SIG-M5 treated with dmso at 0.1 percent for 504 hours (cell line): ENCODE data around the gene ALG1.

Experiments
- DNase-seq: peaks from one replicate; lab custom pipeline; 2025; ENCODE audit not compliant: unreplicated experiment; lab: John Stamatoyannopoulos, UW

ALG1 gene, protein sequence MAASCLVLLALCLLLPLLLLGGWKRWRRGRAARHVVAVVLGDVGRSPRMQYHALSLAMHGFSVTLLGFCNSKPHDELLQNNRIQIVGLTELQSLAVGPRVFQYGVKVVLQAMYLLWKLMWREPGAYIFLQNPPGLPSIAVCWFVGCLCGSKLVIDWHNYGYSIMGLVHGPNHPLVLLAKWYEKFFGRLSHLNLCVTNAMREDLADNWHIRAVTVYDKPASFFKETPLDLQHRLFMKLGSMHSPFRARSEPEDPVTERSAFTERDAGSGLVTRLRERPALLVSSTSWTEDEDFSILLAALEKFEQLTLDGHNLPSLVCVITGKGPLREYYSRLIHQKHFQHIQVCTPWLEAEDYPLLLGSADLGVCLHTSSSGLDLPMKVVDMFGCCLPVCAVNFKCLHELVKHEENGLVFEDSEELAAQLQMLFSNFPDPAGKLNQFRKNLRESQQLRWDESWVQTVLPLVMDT

DNA sequence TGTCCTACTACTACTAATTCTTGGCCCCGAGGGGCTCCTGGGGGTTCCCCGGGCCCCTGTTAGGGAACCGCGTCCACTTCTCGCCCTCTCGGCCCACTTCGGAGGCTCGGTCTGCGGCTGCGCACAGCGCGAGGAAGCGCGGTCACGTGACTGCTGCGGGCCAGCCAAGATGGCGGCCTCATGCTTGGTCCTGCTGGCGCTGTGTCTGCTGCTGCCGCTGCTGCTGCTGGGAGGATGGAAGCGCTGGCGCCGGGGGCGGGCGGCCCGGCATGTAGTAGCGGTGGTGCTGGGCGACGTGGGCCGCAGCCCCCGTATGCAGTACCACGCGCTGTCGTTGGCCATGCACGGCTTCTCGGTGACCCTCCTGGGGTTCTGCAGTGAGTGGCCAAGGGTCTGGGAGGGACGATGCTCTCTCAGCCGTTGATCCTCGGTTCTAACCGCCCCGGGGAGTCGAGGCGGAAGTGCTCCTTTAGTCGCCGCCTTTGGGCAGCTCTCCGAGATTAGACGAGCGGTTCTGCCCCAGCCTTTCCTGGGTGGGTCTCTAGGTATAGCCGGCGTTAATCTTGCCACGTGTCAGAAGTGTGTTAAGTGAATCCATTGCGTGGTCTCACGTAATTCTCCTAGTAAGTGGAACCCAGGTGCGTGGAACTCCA lies at the start of gene ALG1:
Gene ALG1, plus strand, starts transcription at position 163 of the 653 bp plus-strand sequence. Its CDS starts 7 bp downstream, at position 170.
- peak; percentile 67 for DNase-seq

DNA sequence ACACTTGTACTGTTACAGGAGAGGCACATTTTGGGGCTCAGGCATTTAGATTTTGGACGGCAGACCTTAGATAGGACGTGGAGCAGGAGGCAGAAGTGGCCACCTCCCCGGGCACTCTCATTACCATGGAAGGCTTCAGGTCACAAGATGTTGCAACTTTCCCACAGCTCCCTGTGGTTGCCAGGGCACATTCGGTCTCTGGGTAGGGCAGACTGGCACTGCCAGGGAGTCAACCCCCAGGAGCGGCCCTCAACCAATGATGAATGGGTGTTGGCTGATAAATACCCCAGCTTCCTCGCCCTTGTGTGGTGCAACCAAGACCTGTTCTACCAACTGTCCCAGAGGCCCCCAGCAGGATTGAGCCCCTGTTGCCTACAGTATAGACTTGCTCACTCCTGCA lies 49.1 kb upstream of the ALG1 start:
- DNase-seq, result no peak

DNA sequence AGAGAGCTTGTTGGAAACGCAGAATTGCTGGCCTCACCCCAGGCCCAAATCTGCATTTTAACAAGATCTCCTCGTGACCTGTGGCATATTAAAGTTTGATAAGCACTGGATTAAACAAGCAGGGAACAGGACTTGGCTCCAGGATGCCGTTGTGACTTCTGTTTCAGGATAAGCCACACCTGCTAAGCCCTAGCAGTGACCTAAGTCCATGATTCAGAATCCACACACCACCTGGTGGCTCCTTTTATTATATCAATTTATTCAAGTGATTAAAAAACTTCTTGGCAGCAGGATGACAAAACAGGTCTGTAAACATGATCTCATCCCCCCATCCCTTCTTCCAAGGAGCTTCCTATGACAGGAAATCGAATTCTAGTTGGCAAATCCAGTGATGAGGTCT lies 47.0 kb upstream of the ALG1 start:
- peak; percentile 37 for DNase-seq

DNA sequence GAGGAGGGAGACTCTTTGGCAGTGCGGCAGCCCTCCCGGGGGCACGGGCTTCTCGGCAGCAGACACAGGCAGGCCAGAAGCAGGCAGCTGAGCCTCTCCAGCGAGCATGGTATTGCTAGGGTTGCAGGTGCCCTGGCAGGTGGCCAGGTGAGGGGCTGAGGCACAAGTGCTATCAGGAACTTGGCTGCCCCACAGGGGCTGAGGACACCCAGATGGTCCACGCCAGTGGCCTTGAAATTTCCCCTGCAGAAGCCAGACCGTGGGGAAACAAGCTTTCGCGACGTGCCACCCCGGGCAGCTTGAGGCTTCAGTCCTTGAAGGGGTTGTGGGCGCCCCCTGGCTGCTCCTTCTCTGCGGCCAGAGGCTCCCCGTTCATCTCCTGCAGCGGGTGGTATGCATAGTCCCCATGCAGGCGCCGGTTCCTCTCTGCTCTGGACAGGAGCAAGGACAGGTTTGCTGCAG lies 46.4 kb upstream of the ALG1 start:
- DNase-seq, result no peak

DNA sequence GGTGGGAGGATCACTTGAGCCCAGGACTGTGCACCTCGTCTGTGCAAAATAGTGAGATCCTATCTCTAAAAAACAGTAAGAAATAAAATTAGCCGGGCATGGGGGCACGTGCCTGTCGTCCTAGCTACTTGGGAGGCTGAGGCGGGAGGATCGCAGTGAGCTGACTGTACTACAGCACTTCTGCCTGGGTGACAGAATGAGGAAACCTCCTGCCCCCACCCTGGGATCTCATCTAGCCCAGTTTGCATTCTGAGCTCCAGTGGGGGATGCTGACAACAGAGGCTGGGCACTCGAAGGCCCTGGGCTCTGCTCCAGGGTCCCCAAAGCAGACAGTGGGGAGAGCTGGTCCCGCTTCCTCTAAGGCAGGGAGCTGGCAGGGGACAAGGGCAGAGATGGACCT lies 45.0 kb upstream of the ALG1 start:
- DNase-seq, result no peak

DNA sequence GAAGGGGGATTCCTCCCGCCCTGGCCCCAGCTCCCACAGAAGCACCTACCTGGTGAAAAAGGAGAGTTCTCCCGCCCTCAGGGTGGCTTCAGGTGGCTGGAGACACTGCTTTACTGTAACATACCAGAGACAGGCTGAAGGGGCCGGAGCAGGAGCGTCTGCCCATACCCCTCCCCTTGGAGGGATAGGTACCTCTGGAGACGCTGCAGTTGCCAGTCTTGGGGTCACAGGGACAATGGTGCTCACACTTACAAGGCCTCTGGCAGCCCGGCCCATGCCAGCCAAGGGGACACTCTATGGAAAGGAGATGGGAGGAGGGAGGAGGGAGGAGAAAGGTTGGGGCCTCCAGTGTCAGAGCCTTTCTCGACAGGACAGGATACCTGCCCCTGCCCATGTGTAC lies 44.6 kb upstream of the ALG1 start:
- DNase-seq, result no peak

DNA sequence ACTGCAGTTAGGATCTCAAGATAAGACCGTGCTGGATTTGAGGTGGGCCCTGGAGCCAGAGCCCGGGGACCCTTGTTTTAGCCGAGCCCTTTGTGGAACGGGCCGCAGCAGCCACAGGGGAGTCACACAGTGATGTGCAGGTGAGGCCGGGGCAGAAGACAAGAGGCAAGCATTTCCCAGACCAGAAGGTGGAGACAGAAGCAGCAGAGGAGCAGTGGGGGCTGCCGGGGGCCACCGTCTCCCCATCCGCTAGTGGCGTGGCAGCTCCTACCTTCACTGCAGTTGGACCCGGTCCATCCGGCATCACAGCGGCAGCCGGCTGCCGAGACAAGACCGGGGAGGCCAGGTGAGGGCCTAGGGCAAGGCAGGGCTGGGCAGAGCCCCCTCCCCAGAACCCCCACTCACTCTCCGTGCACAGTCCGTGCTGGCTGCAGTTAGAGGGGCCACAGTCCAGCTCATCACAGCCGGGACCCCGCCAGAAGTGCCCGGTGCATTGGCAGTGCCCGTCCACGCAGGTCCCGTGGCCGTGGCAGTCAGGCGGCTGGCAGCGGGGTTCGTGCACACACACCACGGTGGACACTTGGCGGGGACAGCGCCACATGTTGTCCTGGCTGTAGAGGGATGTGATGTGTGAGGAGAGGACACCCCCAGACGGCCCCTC lies 43.9 kb upstream of the ALG1 start:
- no peak for DNase-seq

DNA sequence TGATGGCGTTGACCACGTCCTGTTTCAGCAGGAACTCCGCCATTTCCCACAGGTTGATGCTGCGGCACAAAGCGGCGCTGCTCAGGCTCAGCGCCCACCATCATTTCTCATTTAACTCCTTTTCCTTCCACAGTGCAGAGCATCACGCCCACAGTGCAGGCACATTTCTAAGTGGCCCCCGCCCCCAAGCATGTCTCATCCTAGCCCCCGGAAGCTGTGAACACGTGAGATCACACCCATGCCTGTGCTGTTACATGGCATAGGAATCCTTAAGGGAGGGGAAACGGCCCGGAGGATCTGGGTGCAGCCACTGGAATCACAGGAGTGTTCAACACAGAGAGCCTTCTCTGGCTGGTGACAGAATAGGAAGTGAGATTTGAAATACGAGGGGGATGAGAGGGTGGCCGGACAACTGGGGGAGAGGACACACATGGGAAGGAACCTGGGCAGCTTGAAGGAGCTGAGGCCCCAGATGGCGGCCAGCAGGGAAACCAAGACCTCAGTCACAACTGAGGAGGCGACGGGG lies 42.6 kb upstream of the ALG1 start:
- no peak for DNase-seq

DNA sequence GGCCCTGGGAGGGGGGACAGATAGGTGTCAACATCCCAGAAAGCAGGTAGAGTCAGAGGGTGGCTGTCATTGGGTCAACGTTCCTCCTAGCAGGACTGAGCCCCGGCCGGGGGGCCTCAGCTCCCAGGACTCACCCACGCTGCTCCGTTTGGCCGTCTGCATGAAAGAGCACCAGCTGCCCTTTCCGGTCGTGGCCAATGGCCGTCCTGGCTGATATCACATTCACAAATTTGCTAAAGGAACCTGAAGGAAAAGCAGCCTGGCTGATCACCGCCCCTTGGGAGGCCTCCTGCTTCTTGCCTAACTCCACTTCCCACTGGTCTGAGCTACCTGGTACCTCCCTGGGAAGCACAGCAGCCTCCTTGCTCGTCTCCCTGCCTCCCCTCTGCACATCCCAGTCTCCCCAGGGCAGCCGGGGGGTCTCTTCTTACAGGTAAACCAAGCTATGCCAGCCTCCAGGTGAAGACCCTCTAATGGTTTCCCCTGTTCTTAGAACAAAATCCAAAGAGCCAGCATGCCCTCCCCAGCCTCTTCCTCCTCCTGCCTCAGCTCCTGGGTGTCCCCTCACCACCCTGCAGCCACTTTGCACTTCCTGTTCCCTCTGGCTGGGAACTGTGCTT lies 41.3 kb upstream of the ALG1 start:
- DNase-seq, result no peak

DNA sequence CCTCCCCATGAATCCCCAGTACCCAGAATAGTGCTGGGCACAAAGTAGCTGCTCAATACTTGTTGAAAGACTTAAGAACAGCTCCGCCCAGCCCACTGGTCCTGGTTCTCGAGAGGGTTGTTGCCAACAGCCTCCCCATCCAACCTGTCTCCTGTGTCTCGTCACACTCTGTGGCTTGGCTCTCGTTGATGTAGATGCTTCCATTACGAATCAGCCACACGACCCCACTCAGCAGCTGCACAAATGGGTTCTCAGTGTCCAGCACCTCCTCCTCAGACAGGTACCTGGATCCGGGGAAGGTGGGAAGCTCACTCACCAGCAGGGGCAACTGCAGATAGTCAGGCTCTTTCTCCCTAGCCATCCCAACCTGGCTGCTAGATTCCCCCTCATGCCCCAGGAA lies 40.0 kb upstream of the ALG1 start:
- no peak for DNase-seq

DNA sequence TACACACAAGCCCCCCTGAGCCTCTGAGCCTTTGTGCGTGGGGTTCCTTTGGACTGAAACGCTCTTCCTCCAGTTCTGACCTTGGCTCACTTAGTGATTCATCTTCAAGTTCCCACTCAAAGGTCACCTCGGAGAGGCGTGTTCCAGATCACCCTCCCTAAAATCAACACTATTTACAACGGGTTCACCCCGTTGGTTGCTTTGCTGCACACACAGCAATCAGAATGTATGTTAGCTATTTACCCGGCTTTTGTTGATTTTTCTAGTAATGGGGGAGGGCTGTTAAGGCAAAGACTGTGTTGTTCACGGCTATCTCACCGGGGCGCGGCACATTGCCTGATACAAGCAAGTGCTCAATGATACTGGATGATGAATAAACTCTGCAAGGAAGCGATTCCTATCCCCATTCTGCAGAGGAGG lies 38.9 kb upstream of the ALG1 start:
- DNase-seq, result no peak

DNA sequence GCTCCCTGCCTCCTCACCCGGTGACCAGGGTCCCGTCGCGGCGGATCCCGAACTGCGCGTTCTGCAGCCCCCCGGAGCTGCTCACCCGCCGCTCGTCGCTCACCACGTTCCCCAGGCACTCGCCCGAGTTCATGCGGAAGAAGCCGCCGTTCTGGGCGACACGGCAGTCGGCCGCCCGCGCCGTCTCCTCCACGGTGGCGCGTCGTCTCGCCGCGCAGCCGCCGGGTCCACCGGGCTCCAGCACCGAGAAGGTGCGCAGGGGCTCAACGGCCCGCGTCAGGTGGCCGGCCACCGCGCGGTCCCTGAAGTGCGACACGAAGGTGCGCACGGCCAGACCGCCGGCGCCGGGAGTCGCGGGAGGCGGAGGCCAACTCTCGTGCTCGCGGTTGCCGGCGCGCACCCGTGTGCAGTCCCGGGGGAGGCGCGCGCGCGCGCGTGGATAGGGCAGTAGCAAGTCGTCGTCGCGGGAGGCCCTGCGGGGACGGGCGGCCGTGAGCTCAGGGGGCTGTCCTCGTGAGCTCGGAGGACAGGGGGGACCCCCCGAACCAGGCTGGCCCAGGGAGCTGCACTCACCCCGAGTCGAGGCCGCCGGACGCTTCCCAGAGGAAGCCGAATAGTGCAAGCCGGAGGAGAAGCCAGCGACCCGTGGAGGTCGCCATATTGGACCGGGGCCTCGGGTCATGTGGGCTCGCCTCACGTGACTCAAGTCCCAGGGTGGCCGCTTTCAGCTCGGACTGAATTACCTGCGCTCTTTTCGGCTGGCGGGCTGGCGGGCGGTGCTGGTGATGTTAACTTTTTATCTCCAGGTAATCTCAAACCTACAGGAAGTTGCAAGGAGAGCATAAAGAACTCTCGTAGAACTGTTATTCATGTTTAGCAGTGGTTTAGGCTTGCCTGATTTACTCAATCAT lies 38.1 kb upstream of the ALG1 start, which contains the start of gene NAGPA:
Gene NAGPA, minus strand, starts transcription at position 680 of the 911 bp plus-strand sequence. Its CDS starts 21 bp downstream, at position 659.
- peak; percentile 62 for DNase-seq

DNA sequence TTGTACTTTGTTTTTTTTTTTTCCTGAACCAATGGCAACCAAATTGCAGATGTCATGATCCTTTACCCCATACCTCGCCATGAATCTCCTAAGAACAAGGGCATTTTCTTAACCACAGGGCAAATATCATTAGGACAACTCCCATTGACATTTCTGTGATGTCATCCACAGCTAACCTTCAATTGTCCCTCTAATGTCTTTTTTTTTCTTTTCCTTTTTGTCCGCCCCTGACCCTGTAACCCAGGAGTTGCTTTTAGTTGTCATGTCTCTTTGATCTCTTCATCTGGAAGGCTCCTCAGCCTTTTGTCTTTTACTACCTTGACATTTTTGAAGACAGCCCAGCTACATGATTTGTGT lies 37.5 kb upstream of the ALG1 start:
- DNase-seq, result no peak

DNA sequence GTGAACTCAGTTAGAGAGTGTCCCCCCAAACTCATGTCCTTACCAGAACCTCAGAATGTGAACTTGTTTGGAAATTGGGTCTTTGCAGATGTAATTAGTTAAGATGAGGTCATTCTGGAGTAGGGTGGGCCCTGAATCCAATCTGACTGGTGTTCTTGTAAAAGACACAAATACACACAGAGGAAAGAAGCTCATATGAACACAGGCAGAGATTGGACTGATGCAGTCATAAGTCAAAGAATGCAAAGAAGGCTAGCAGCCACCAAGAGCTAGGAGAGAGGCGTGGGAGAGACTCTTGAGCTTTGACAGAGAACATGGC lies 35.8 kb upstream of the ALG1 start:
- no peak for DNase-seq

DNA sequence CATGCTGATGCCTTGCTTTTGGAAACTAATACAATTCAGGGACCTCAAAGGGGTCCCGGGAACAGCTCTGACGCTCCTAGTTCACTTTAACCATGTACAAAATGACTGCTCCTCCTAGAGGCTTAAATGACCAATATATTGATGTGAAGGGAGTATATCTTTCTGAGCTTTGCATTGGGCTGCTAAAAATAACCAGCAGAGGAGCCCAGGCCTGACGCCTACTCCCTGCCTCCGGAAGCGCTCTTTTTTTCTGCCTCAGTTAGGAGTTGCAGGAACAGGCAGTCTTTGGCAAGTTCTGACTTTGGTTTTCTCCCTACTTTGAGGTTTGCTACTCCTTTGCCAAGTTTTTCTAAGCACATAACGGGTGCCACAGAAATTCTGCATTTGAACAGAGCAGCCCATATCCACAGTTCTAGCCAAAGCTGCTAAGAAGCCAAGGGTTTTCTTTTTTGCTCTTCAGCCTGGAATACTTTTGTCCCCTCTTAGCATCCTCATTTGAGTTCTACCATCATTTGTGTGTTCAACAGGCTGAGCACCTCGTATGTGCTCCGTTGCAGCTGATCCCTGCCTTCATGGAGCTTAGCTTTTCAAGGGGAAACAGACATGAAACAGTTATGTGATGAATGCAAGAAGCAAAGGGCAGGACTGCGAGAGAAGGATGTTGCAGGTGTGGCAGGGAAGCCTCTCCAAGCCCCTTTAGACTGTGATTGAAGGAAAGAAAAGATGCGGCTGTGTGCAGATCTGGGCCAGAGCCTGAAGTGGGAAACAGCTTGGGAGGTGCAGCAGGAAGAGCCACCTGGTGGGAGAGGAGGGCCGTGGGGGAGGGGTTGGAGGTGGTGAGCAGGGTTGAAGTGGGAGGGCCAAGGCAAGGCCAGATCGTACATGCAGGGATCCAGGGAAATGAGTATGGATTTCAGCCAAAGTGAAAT lies 35.2 kb upstream of the ALG1 start:
- no peak for DNase-seq

DNA sequence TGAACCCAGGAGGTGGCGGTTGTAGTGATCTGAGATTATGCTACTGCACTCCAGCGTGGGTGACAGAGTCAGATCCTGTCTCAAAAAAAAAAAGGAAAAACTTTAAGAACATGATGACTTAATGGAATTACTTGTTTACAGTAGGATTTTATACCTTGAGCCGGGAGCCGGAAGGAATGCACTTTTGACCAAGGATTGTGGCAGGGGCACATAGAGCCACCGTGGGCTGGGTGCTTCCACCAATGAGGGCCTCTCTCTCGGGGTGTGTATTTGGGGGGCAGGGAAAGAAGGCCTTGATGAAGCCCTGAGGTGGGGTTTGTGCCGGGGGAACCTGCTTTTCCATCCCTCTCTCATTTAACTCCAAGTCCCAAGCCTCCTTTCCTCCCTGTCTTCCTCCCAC lies 31.2 kb upstream of the ALG1 start:
- no peak for DNase-seq

DNA sequence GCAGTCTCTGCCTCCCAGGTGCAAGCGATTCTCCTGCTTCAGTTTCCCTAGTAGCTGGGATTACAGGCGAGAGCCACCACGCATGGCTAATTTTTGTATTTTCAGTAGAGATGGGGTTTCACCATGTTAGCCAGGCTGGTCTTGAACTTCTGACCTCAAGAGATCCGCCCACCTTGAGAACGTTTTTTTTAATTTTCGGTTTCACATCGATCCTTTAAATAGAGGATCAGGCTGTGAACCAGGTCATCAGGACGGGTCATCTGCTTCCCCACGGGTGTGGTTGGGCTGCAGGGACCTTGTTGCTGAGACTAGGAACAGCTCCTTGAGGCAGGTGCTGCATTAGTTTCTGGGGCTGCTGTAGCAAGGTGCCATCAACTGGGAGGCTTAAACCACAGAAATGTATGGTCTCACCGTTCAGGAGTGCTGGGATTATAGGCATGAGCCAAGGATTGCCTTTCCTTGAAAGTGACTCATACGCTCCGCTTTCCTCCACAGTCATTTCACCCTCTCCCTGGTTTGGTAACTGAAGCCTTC lies 30.0 kb upstream of the ALG1 start:
- no peak for DNase-seq

DNA sequence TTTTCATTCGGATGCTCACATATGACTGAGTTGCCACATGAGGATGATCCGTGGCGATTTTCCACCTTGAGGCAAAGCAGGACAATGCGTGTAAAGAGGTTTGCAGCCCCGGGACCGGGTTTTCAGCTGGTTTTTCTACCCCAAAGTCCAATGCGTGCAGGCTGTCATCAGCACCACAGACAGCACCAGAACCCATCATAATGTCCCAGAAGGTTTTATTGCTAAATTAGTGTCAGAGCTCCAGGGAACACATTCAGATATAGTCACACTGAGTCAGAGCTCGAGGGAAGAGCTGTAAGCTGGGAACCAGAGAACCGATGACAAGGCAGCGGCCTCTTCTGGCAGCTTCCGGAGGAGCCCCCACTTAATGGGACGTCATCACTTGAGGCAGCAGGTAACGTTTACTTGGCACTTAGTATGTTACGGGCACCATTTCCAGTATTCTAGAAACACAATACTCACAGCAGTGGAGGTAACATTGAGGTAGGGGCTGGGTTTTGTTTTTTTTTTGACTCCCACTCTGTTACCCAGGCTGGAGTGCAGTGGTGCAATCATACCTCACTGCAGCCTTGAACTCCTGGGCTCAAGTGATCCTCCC lies 29.0 kb upstream of the ALG1 start:
- DNase-seq, result no peak
